PFSK-1 (cell line): ENCODE data around the gene ANXA1.

ENCODE experiments used
- POLR2AphosphoS5 ChIP-seq: IDR thresholded peaks from 2 replicates; pipeline ENCODE4 v1.6.1; 2012; ENCODE audit warnings: low read depth, mild to moderate bottlenecking, control low read depth, low read length, moderate library complexity
- SIN3A ChIP-seq: IDR thresholded peaks from 2 replicates; pipeline ENCODE4 v1.6.1; 2012; ENCODE audit warnings: mild to moderate bottlenecking, low read length, moderate library complexity, borderline replicate concordance; ENCODE audit not compliant: insufficient read depth

DNA sequence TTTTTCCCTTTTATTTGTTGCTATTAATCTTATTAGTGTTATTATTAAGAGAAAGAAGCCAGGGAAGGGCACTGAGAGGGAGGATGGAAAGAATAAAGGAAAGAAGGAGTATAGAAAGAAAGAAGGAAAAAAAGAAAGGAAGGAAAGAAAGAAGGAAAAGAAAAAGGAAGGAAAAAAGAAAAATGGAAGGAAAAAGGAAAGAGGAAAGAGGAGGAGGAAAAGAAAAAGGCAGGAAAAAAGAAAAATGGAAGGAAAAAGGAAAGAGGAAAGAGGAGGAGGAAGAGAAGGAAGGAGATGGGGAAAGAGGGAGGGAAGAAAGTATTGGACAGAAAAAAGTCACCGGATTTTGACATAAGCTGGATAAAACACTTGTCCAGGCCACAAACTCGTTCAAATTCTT is 47.8 kb downstream of the ANXA1 start:
- TF ChIP-seq SIN3A (no peak), POLR2AphosphoS5 (no peak)
